WI38 (cell line): ENCODE data around the gene HIPK2.

Source experiments
- H3K4me3 ChIP-seq: 2 replicates; pipeline ENCODE4 v1.5.1; 2011; ENCODE audit warnings: low read depth, mild to moderate bottlenecking, control low read depth, low read length
- CTCF ChIP-seq: IDR thresholded peaks from 2 replicates; pipeline ENCODE4 v1.5.1; 2012; ENCODE audit warnings: low read depth, mild to moderate bottlenecking, control low read depth, low read length

The HIPK2 gene

GRCh38 chr7:139657725-139658124, 120.1 kb downstream of the HIPK2 start:
- no peak for TF ChIP-seq CTCF
- H3K4me3 ChIP-seq, result no peak overlapping the region

DNA sequence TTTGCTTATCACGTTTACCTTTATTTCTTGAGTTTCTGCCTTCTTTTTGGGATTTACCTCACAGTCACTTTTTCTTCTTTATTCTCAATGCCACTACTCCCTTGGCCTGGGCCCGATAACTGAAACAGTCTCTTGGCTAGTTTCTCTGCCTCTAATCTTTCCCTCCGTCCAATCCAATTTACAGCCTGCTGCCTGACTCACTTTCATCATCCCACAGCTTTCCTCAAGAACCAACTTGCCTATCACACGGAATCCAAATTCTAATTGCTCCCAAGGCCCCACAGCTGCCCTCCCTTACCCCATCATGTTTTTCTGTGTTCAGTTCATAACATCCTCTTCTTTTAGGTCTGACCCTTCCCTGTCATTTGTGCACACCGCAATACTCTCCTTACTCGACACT, 121.4 kb downstream of the HIPK2 start:
- no peak for TF ChIP-seq CTCF
- no peak overlapping the region for H3K4me3 ChIP-seq

DNA sequence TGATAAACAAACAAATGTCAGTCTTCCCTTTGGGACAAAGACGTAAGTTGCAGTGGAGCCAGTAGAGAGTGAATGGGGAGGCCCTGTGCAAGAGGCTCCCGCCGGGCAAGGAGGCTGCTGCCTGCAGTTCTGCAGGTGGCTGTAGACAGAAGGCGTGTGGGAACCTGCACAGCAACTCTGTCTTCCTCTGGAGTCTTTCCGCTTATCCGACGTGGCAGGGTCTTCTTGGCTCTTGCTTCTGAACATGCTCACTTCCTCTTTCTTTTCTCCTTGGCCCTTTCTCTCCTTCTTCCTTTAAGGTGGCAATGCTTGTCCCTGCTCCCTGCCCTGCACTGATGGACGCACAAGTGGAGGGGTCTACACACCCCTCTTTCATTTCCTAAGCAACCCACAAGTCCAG, 122.5 kb downstream of the HIPK2 start:
- no peak for TF ChIP-seq CTCF
- no peak overlapping the region for H3K4me3 ChIP-seq

- TF ChIP-seq CTCF, result no peak
- no peak overlapping the region for H3K4me3 ChIP-seq
Observed at GRCh38 chr7:139654276-139655181, 123.3 kb downstream of the HIPK2 start.

- no peak overlapping the region for H3K4me3 ChIP-seq
- TF ChIP-seq CTCF, result no peak
Observed at GRCh38 chr7:139651914-139652313, 125.9 kb downstream of the HIPK2 start.

DNA sequence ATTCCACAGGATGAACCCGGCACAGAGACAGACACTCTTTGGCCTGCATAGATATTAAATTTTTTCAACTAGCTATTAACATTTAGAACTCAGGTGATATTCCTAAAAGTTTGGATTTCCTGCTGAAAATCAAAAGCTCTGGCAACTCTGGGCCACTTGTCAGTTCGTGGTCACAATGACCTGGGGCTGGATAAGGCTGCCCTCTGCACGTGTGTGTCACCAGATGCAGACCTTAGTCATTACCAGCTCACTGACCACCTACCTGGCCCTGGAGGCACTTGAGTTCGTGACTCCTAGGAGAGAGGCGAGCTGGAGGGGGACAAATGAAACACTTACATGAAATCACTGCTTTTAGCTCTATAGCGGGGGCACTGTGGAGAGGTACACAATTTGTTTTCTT, 126.5 kb downstream of the HIPK2 start:
- H3K4me3 ChIP-seq, result no peak overlapping the region
- TF ChIP-seq CTCF, result no peak

GRCh38 chr7:139650429-139651100, 127.2 kb downstream of the HIPK2 start:
- no peak for TF ChIP-seq CTCF
- H3K4me3 ChIP-seq, result no peak overlapping the region
